Measurements from ENCODE around the gene TRABD. TPM values are rescaled to one million over a fixed set of nuclear protein-coding genes. Genes with fewer than 3 reads are reported as not detected.

Gene TRABD
- total and polyA plus RNA-seq, 5 donors from 2014 or later = 33.0 to 115 (median 38.6) TPM

DNA sequence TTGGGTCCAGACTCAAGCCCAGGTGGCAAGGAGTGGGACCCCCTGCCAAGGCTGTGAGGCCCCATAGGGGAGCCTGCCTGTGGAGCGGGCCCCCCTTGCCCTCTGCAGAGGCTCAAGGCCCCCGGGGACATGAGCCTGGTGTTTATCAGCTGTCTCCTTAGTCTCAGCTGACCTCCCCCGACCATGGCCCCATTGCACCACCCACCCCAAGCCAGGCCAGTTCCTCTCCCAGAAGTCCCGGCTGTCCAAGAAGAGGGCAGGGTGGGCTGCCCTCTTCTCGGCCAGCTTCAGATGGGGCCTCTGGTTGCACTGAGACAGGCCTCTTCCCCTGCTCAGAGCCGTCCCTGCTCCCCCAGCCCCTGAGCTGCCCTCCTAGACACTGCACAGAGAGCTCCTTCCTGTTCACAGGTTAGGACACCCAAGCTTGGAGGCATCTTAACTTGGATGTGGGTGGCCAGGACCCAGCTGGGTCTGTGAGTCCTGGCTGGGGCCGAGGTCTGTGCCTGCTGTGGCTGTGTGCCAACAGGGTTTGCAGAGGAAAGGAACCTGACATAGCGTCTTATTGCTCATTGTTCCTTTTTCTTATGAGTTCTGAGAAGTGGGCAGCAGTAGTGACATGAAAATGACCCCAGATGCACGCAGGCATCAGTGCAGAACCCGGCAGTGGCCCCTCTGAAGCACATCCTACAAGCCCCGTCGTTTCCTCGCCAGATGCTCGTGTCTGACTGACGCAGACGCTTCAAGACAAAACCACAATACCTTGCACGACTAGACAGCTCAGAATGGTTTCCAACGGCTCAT is 5.4 kb downstream of the TRABD start:
- ATAC-seq (ENCODE audit: low read depth in 2 of 2) = peak; percentile 79 to 83
- peaks cover 4 to 52% (median 17%) of the 10 kb centered on the region in 4 donors for H3K4me1 Mint-ChIP-seq
- H3K4me3 Mint-ChIP-seq = peak overlapping the region; percentile 88 to 95 (median 94)
- peaks cover 14% of the 10 kb centered on the region for H3K36me3 ChIP-seq (ENCODE audit: control insufficient read depth, insufficient read depth, low read length)
- no peaks in the 10 kb centered on the region for H3K9me3 ChIP-seq (ENCODE audit: control insufficient read depth in 2 of 2, low read length in 2 of 2)
- peak overlapping the region; percentile 97 for H3K27ac ChIP-seq (ENCODE audit: insufficient read depth, low read length, poor library complexity, severe bottlenecking)
- peak; percentile 73 to 95 (median 88) for DNase-seq
- H3K4me3 ChIP-seq (ENCODE audit: low read depth, low read length) = peak overlapping the region; percentile 75
- peaks cover 5% of the 10 kb centered on the region for H3K36me3 Mint-ChIP-seq
- no peaks in the 10 kb centered on the region for H3K27me3 ChIP-seq (ENCODE audit: control insufficient read depth, insufficient read depth, low read length)
- no peaks in the 10 kb centered on the region for H3K9me3 Mint-ChIP-seq
- peak overlapping the region; percentile 99 for H3K27ac Mint-ChIP-seq
- H3K27me3 Mint-ChIP-seq = no peaks in the 10 kb centered on the region
- peaks cover 73% of the 10 kb centered on the region for H3K4me1 ChIP-seq (ENCODE audit: control insufficient read depth, insufficient read depth, low read length, poor library complexity, severe bottlenecking)

DNA sequence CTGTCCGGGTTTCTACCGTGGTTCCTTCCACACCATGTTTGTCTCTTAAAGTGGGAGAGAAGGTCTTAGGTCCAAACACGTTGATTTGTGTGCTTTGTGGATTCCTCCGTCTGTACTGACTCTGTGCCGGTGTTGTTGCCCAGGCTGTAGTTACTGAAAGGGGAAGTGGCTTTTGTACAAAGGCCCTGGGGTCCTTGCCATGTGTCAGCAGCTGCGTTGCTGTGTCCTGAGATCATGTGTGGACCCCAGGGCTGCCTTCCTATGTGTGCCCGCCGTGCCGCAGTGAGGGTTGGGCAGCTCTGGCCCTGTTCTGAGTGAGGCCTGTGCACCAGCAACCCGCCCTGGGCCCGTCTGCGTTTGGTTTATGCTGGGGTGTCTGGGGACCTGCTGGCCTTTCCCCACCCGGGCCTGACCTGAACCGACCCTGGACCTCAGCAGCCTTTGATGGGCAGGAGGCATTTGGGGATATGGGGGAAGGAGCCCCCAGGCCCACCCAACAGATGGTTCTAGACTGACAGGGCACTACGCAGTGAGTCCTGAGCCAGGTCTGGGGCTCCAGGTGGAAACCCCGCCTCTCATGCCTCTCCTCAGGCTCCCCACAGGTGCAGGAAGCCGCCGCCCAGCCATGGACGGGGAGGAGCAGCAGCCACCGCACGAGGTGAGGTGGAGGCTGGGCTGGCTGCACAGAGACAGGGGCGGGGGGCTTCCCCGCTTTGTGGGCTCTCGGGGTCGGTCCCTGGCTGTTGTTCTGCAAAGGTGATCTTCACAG is 6.9 kb downstream of the TRABD start:
- no peaks in the 10 kb centered on the region for H3K9me3 Mint-ChIP-seq
- no peaks in the 10 kb centered on the region for H3K9me3 ChIP-seq (ENCODE audit: control insufficient read depth in 2 of 2, low read length in 2 of 2)
- peaks cover 5% of the 10 kb centered on the region for H3K36me3 Mint-ChIP-seq
- H3K27me3 ChIP-seq (ENCODE audit: control insufficient read depth, insufficient read depth, low read length) = no peaks in the 10 kb centered on the region
- ATAC-seq (ENCODE audit: low read depth in 2 of 2) = peak; percentile 19 to 22
- H3K4me1 ChIP-seq (ENCODE audit: control insufficient read depth, insufficient read depth, low read length, poor library complexity, severe bottlenecking) = peaks cover 59% of the 10 kb centered on the region
- H3K4me1 Mint-ChIP-seq = peaks cover 4 to 43% (median 12%) of the 10 kb centered on the region in 4 donors
- peak; percentile 38 to 76 (median 65) for DNase-seq
- H3K27ac ChIP-seq (ENCODE audit: insufficient read depth, low read length, poor library complexity, severe bottlenecking) = peak overlapping the region; percentile 97
- H3K27me3 Mint-ChIP-seq = no peaks in the 10 kb centered on the region
- peak overlapping the region; percentile 48 for H3K4me3 ChIP-seq (ENCODE audit: low read depth, low read length)
- H3K4me3 Mint-ChIP-seq = peak overlapping the region; percentile 88 to 95 (median 91)
- peaks cover 15% of the 10 kb centered on the region for H3K36me3 ChIP-seq (ENCODE audit: control insufficient read depth, insufficient read depth, low read length)
- H3K27ac Mint-ChIP-seq = peak overlapping the region; percentile 97 to 99 (median 99)

- H3K27ac ChIP-seq (ENCODE audit: insufficient read depth, low read length, poor library complexity, severe bottlenecking) = peak overlapping the region; percentile 97
Measured at GRCh38 chr22:50193621-50194020, 7.9 kb downstream of the TRABD start.

DNA sequence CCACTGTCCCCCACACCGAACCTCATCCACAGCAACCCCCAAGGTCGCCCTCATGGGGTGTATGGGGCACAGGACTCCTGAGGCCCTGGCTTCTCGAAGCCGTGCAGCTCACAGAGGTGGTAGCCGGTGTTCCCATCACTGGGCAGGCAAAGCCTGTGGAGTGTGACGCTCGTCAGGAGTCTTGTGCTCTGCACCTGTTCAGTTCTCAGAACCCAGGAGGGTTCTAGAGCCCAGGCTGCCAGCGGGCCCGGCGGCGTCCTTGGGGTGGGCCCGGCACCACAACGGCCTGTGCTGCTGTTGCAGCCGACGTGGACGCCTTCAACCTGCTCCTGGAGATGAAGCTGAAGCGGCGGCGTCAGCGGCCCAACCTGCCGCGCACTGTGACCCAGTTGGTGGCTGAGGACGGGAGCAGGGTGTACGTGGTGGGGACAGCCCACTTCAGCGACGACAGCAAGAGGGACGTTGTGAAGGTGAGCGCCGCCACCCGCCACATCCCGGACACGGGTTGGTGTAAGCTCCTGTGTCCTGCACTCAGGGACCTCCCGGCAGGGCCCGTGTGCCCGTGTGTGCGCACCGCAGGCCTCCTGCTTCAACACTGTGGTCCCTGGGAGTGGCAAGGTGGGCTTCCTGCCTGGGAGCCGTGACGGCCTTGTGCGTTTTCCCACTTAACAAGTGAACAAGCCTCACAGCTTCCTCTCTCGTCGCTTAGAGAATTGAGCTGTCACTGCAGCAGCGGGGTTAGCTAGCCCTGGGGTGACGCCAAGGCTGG is 8.5 kb downstream of the TRABD start:
- Mint-ChIP-seq H3K27ac (no peak overlapping the region), H3K36me3 (peaks cover 5% of the 10 kb centered on the region), H3K9me3 (no peaks in the 10 kb centered on the region), H3K27me3 (no peaks in the 10 kb centered on the region), H3K4me3 (no peak overlapping the region), H3K4me1 (peaks cover 4 to 32% (median 11%) of the 10 kb centered on the region in 4 donors)
- Histone ChIP-seq H3K4me1 (ENCODE audit: control insufficient read depth, insufficient read depth, low read length, poor library complexity, severe bottlenecking) (peaks cover 49% of the 10 kb centered on the region), H3K4me3 (ENCODE audit: low read depth, low read length) (no peak overlapping the region), H3K36me3 (ENCODE audit: control insufficient read depth, insufficient read depth, low read length) (peaks cover 19% of the 10 kb centered on the region), H3K9me3 (ENCODE audit: control insufficient read depth in 2 of 2, low read length in 2 of 2) (no peaks in the 10 kb centered on the region), H3K27me3 (ENCODE audit: control insufficient read depth, insufficient read depth, low read length) (no peaks in the 10 kb centered on the region), H3K27ac (ENCODE audit: insufficient read depth, low read length, poor library complexity, severe bottlenecking) (peak overlapping the region; percentile 97)
- ATAC-seq (ENCODE audit: low read depth in 2 of 2) (no peak), DNase-seq (no peak)

More at GRCh38 chr22:50193621-50194020, 7.9 kb downstream of the TRABD start:
- Mint-ChIP-seq H3K4me3 (no peak overlapping the region), H3K27ac (peak overlapping the region in 1 of 3 donors; percentile 87), H3K4me1 (peaks cover 4 to 36% (median 11%) of the 10 kb centered on the region in 4 donors), H3K36me3 (peaks cover 5% of the 10 kb centered on the region), H3K9me3 (no peaks in the 10 kb centered on the region), H3K27me3 (no peaks in the 10 kb centered on the region)
- H3K4me3 ChIP-seq (ENCODE audit: low read depth, low read length) = no peak overlapping the region
- DNase-seq (no peak), ATAC-seq (ENCODE audit: low read depth in 2 of 2) (no peak)
- H3K4me1 ChIP-seq (ENCODE audit: control insufficient read depth, insufficient read depth, low read length, poor library complexity, severe bottlenecking) = peaks cover 53% of the 10 kb centered on the region
- peaks cover 19% of the 10 kb centered on the region for H3K36me3 ChIP-seq (ENCODE audit: control insufficient read depth, insufficient read depth, low read length)
- no peaks in the 10 kb centered on the region for H3K27me3 ChIP-seq (ENCODE audit: control insufficient read depth, insufficient read depth, low read length)
- H3K9me3 ChIP-seq (ENCODE audit: control insufficient read depth in 2 of 2, low read length in 2 of 2) = no peaks in the 10 kb centered on the region

- Mint-ChIP-seq H3K4me3 (peak overlapping the region in 1 of 4 donors; percentile 47), H3K4me1 (peaks cover 4 to 25% (median 11%) of the 10 kb centered on the region in 4 donors), H3K27ac (no peak overlapping the region), H3K9me3 (no peaks in the 10 kb centered on the region), H3K36me3 (peaks cover 4% of the 10 kb centered on the region), H3K27me3 (no peaks in the 10 kb centered on the region)
- Histone ChIP-seq H3K9me3 (ENCODE audit: control insufficient read depth in 2 of 2, low read length in 2 of 2) (no peaks in the 10 kb centered on the region), H3K4me3 (ENCODE audit: low read depth, low read length) (no peak overlapping the region), H3K27ac (ENCODE audit: insufficient read depth, low read length, poor library complexity, severe bottlenecking) (no peak overlapping the region), H3K36me3 (ENCODE audit: control insufficient read depth, insufficient read depth, low read length) (peaks cover 19% of the 10 kb centered on the region), H3K27me3 (ENCODE audit: control insufficient read depth, insufficient read depth, low read length) (no peaks in the 10 kb centered on the region), H3K4me1 (ENCODE audit: control insufficient read depth, insufficient read depth, low read length, poor library complexity, severe bottlenecking) (peaks cover 39% of the 10 kb centered on the region)
- DNase-seq (no peak), ATAC-seq (ENCODE audit: low read depth in 2 of 2) (no peak)
Measured at GRCh38 chr22:50196256-50196655, 10.5 kb downstream of the TRABD start.

GRCh38 chr22:50197000-50197800 is 11.5 kb downstream of the TRABD start:
- Mint-ChIP-seq H3K9me3 (no peaks in the 10 kb centered on the region), H3K36me3 (no peaks in the 10 kb centered on the region), H3K27ac (no peak overlapping the region), H3K27me3 (no peaks in the 10 kb centered on the region), H3K4me1 (peaks cover 4 to 21% (median 8%) of the 10 kb centered on the region in 4 donors), H3K4me3 (peak overlapping the region in 1 of 4 donors; percentile 47)
- no peak overlapping the region for H3K27ac ChIP-seq (ENCODE audit: insufficient read depth, low read length, poor library complexity, severe bottlenecking)
- peaks cover 38% of the 10 kb centered on the region for H3K4me1 ChIP-seq (ENCODE audit: control insufficient read depth, insufficient read depth, low read length, poor library complexity, severe bottlenecking)
- no peaks in the 10 kb centered on the region for H3K9me3 ChIP-seq (ENCODE audit: control insufficient read depth in 2 of 2, low read length in 2 of 2)
- H3K4me3 ChIP-seq (ENCODE audit: low read depth, low read length) = no peak overlapping the region
- H3K36me3 ChIP-seq (ENCODE audit: control insufficient read depth, insufficient read depth, low read length) = peaks cover 19% of the 10 kb centered on the region
- DNase-seq (no peak), ATAC-seq (ENCODE audit: low read depth in 2 of 2) (no peak)
- no peaks in the 10 kb centered on the region for H3K27me3 ChIP-seq (ENCODE audit: control insufficient read depth, insufficient read depth, low read length)

Measured in CD4-positive, CD25-positive, alpha-beta regulatory T cell (primary cell).